Measurements from ENCODE around the gene TMEM200A.

The TMEM200A gene

DNA sequence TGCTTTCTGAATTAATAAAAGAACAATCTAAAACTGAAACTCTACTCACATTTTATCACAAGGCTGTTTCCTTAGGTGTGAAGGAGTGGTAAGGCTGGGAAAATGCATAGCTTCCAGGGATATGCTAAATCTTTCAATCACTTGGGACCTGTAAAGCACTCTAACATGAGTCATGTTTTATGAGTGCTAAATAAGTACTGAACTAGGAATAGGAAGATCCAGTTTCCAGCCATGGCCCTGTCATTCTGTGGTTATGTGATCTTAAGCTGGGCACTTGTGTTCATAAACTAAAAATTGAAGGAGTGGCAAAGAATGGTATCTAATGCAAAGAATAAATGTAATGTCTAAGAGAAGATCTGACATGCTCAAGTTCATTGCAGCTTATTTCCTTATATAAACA is 6.1 kb upstream of the TMEM200A start:
- no peak overlapping the region for H3K27ac ChIP-seq (ENCODE audit: insufficient read depth, low read length, poor library complexity, severe bottlenecking)
- peaks cover 1% of the 10 kb centered on the region for H3K4me1 ChIP-seq (ENCODE audit: control insufficient read depth, insufficient read depth, low read length, poor library complexity, severe bottlenecking)
- H3K4me3 ChIP-seq (ENCODE audit: insufficient read depth, low read depth, low read length, poor library complexity, severe bottlenecking): no peak overlapping the region
- H3K27me3 ChIP-seq (replicated peaks; ENCODE audit: control insufficient read depth, insufficient read depth, low read length, poor library complexity, severe bottlenecking): no peaks in the 10 kb centered on the region
- H3K9me3 ChIP-seq (ENCODE audit: control insufficient read depth, low read length): no peaks in the 10 kb centered on the region
- no peaks in the 10 kb centered on the region for H3K36me3 ChIP-seq (ENCODE audit: control insufficient read depth, insufficient read depth, low read length)
- no peak for DNase-seq

DNA sequence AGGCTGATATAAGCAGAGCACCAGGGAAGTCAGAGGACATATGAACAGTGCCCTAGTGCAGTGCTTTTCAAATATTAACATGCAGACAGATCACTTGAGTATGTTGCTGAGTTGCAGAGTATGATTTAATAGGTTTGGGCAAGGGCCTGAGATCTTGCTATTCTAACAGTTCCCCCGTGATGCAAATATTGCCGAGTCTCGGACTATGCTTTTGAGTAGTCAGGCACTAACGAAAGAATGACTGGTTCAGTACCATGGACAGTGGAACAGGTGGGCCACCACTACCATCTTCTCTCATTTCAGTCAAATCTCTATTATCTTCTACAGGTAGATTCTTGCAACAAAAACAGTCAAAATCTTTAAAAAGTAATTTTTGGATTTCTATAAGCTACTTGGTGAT is 3.7 kb upstream of the TMEM200A start:
- H3K4me3 ChIP-seq (ENCODE audit: insufficient read depth, low read depth, low read length, poor library complexity, severe bottlenecking): no peak overlapping the region
- no peak for DNase-seq
- H3K36me3 ChIP-seq (ENCODE audit: control insufficient read depth, insufficient read depth, low read length): no peaks in the 10 kb centered on the region
- H3K27me3 ChIP-seq (replicated peaks; ENCODE audit: control insufficient read depth, insufficient read depth, low read length, poor library complexity, severe bottlenecking): no peaks in the 10 kb centered on the region
- H3K4me1 ChIP-seq (ENCODE audit: control insufficient read depth, insufficient read depth, low read length, poor library complexity, severe bottlenecking): peaks cover 9% of the 10 kb centered on the region
- no peaks in the 10 kb centered on the region for H3K9me3 ChIP-seq (ENCODE audit: control insufficient read depth, low read length)
- no peak overlapping the region for H3K27ac ChIP-seq (ENCODE audit: insufficient read depth, low read length, poor library complexity, severe bottlenecking)

GRCh38 chr6:130364224-130364780 is 1.5 kb upstream of the TMEM200A start:
- peak overlapping the region; percentile 87 for H3K4me3 ChIP-seq (ENCODE audit: insufficient read depth, low read depth, low read length, poor library complexity, severe bottlenecking)
- H3K4me1 ChIP-seq (ENCODE audit: control insufficient read depth, insufficient read depth, low read length, poor library complexity, severe bottlenecking): peaks cover 9% of the 10 kb centered on the region
- H3K36me3 ChIP-seq (ENCODE audit: control insufficient read depth, insufficient read depth, low read length): no peaks in the 10 kb centered on the region
- no peaks in the 10 kb centered on the region for H3K9me3 ChIP-seq (ENCODE audit: control insufficient read depth, low read length)
- H3K27me3 ChIP-seq (replicated peaks; ENCODE audit: control insufficient read depth, insufficient read depth, low read length, poor library complexity, severe bottlenecking): no peaks in the 10 kb centered on the region
- DNase-seq: no peak
- H3K27ac ChIP-seq (ENCODE audit: insufficient read depth, low read length, poor library complexity, severe bottlenecking): no peak overlapping the region

DNA sequence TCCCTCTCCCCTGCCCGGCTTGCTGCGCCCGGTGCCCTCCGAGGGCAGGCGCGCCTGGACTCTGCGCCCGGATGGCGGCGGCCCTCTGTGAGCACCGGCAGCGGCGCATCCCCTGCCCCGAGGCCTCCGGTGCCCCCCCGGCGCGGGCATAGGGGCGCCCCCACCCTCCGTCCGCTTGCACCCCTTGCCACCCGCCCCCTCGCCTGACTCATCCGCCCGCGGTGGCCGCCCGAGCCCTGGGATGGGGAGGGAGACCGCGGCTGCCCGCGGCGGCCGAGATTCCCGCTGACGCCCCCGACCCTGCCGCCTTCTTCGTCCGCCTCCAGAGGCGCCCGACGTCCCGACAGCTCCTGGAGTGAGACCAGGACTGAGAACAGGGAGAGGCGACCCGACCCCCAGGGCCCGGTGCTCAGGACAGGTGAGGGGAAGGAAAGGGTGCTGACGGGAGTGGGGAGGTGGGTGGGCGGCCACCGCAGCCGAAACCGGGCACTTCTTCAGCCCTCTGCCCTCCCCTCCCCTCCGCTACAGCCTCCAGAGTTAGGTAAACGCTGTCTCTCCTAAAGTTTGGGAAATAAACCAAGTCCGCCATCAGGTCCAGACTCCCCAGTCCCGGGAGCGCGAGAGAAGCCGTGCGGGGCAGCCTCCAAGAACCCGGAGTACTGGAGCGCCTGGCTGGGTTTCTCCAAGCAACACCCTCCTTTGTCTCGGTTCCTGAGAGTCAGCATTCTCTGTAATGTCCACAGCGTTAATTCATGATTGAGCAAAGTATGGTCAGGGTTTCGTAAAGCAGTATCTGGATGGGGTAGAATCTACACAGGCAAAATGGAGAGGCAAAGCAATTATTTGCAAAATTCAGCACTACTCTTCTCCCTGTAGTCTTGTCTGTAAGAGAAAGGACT is 539 bp downstream of the TMEM200A start:
- Histone ChIP-seq H3K27me3 (replicated peaks; ENCODE audit: control insufficient read depth, insufficient read depth, low read length, poor library complexity, severe bottlenecking) (no peaks in the 10 kb centered on the region), H3K9me3 (ENCODE audit: control insufficient read depth, low read length) (no peaks in the 10 kb centered on the region), H3K4me1 (ENCODE audit: control insufficient read depth, insufficient read depth, low read length, poor library complexity, severe bottlenecking) (peaks cover 9% of the 10 kb centered on the region), H3K27ac (ENCODE audit: insufficient read depth, low read length, poor library complexity, severe bottlenecking) (peak overlapping the region; percentile 40), H3K36me3 (ENCODE audit: control insufficient read depth, insufficient read depth, low read length) (no peaks in the 10 kb centered on the region), H3K4me3 (ENCODE audit: insufficient read depth, low read depth, low read length, poor library complexity, severe bottlenecking) (peak overlapping the region; percentile 87)
- DNase-seq: peak in 2 of 3 donors; percentile 12 to 13

GRCh38 chr6:130367767-130368166 is 1.9 kb downstream of the TMEM200A start:
- H3K27ac ChIP-seq (ENCODE audit: insufficient read depth, low read length, poor library complexity, severe bottlenecking): no peak overlapping the region
- no peaks in the 10 kb centered on the region for H3K27me3 ChIP-seq (replicated peaks; ENCODE audit: control insufficient read depth, insufficient read depth, low read length, poor library complexity, severe bottlenecking)

GRCh38 chr6:130368576-130368975 is 2.8 kb downstream of the TMEM200A start:
- no peak overlapping the region for H3K27ac ChIP-seq (ENCODE audit: insufficient read depth, low read length, poor library complexity, severe bottlenecking)
- peaks cover 9% of the 10 kb centered on the region for H3K4me1 ChIP-seq (ENCODE audit: control insufficient read depth, insufficient read depth, low read length, poor library complexity, severe bottlenecking)
- H3K4me3 ChIP-seq (ENCODE audit: insufficient read depth, low read depth, low read length, poor library complexity, severe bottlenecking): no peak overlapping the region
- no peaks in the 10 kb centered on the region for H3K9me3 ChIP-seq (ENCODE audit: control insufficient read depth, low read length)
- no peak for DNase-seq
- no peaks in the 10 kb centered on the region for H3K36me3 ChIP-seq (ENCODE audit: control insufficient read depth, insufficient read depth, low read length)
- H3K27me3 ChIP-seq (replicated peaks; ENCODE audit: control insufficient read depth, insufficient read depth, low read length, poor library complexity, severe bottlenecking): no peaks in the 10 kb centered on the region

More at GRCh38 chr6:130367767-130368166, 1.9 kb downstream of the TMEM200A start:
- Histone ChIP-seq H3K4me1 (ENCODE audit: control insufficient read depth, insufficient read depth, low read length, poor library complexity, severe bottlenecking) (peaks cover 9% of the 10 kb centered on the region), H3K36me3 (ENCODE audit: control insufficient read depth, insufficient read depth, low read length) (no peaks in the 10 kb centered on the region), H3K9me3 (ENCODE audit: control insufficient read depth, low read length) (no peaks in the 10 kb centered on the region), H3K4me3 (ENCODE audit: insufficient read depth, low read depth, low read length, poor library complexity, severe bottlenecking) (no peak overlapping the region)
- DNase-seq: no peak

DNA sequence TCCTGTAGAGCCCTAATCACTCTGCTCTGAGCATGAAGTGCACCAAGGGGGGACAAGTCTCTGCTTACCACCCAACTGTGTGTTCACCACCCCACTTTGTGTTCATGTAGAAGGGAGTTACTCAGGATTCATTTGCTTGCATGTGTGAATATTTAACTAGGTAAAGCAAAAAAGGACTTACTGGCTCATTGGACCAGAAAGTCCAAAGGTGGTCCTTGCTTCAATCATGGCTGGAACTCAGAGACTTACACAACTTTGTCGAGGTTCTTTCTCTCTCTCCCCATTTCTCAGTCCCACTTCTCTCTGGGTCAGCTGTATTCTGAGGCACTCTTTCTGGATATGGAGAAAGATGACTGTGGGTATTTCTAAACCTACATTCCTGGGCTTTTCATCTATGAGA is 4.0 kb downstream of the TMEM200A start:
- H3K27me3 ChIP-seq (replicated peaks; ENCODE audit: control insufficient read depth, insufficient read depth, low read length, poor library complexity, severe bottlenecking): no peaks in the 10 kb centered on the region
- H3K27ac ChIP-seq (ENCODE audit: insufficient read depth, low read length, poor library complexity, severe bottlenecking): no peak overlapping the region

DNA sequence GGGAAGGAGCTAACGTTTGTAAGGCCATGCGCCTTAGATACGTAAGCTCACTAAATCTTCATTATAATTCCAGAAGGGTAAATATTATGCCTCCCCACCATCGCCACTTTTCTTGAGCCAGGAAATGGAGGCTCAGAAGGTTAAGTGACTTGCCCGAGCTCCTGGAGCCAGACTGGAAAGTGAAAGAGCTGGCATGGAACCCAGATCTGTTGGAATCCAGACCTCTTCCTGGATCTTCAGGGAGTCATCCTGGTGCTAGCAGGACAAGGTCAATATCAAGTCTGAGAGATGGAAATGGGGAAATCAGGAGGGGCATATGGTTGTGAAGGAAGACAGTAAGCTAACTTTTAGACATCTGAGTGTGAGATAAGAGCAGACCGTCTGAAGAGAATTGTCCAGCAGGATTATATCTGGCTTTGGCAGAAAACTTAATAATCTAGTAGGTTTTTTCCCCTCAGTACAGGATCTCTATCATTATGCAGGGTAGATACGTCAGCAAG is 6.2 kb downstream of the TMEM200A start:
- Histone ChIP-seq H3K27ac (ENCODE audit: insufficient read depth, low read length, poor library complexity, severe bottlenecking) (no peak overlapping the region), H3K27me3 (replicated peaks; ENCODE audit: control insufficient read depth, insufficient read depth, low read length, poor library complexity, severe bottlenecking) (no peaks in the 10 kb centered on the region), H3K4me1 (ENCODE audit: control insufficient read depth, insufficient read depth, low read length, poor library complexity, severe bottlenecking) (no peaks in the 10 kb centered on the region), H3K4me3 (ENCODE audit: insufficient read depth, low read depth, low read length, poor library complexity, severe bottlenecking) (no peak overlapping the region), H3K36me3 (ENCODE audit: control insufficient read depth, insufficient read depth, low read length) (no peaks in the 10 kb centered on the region), H3K9me3 (ENCODE audit: control insufficient read depth, low read length) (no peaks in the 10 kb centered on the region)
- DNase-seq: no peak

More for the DNA sequence above, 4.0 kb downstream of the TMEM200A start:
- no peak for DNase-seq
- H3K9me3 ChIP-seq (ENCODE audit: control insufficient read depth, low read length): no peaks in the 10 kb centered on the region
- H3K4me3 ChIP-seq (ENCODE audit: insufficient read depth, low read depth, low read length, poor library complexity, severe bottlenecking): no peak overlapping the region
- no peaks in the 10 kb centered on the region for H3K36me3 ChIP-seq (ENCODE audit: control insufficient read depth, insufficient read depth, low read length)
- H3K4me1 ChIP-seq (ENCODE audit: control insufficient read depth, insufficient read depth, low read length, poor library complexity, severe bottlenecking): peaks cover 7% of the 10 kb centered on the region

DNA sequence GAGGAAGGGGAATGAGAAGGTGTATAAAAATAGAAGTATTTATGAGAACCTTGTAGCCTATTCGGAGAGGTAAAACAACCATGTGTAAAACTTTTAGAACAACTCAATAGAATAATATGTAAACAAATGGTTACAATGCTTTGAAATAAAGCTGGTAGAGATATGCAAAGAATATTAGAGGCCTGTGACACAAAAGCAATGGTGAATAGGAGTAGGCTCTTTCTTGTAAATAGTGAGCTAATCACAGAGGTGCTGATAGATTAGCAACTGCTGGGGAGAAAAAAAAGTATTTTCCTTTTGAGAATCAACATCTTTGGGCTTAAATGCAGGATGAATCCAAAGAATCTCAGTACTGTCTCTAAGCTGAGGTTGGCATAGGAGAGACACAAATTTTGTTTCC is 7.0 kb downstream of the TMEM200A start:
- no peak for DNase-seq
- H3K27ac ChIP-seq (ENCODE audit: insufficient read depth, low read length, poor library complexity, severe bottlenecking): no peak overlapping the region
- no peaks in the 10 kb centered on the region for H3K4me1 ChIP-seq (ENCODE audit: control insufficient read depth, insufficient read depth, low read length, poor library complexity, severe bottlenecking)
- H3K4me3 ChIP-seq (ENCODE audit: insufficient read depth, low read depth, low read length, poor library complexity, severe bottlenecking): no peak overlapping the region
- no peaks in the 10 kb centered on the region for H3K36me3 ChIP-seq (ENCODE audit: control insufficient read depth, insufficient read depth, low read length)
- H3K9me3 ChIP-seq (ENCODE audit: control insufficient read depth, low read length): no peaks in the 10 kb centered on the region
- H3K27me3 ChIP-seq (replicated peaks; ENCODE audit: control insufficient read depth, insufficient read depth, low read length, poor library complexity, severe bottlenecking): no peaks in the 10 kb centered on the region

GRCh38 chr6:130373992-130374391 is 8.2 kb downstream of the TMEM200A start:
- no peaks in the 10 kb centered on the region for H3K4me1 ChIP-seq (ENCODE audit: control insufficient read depth, insufficient read depth, low read length, poor library complexity, severe bottlenecking)
- no peaks in the 10 kb centered on the region for H3K27me3 ChIP-seq (replicated peaks; ENCODE audit: control insufficient read depth, insufficient read depth, low read length, poor library complexity, severe bottlenecking)
- H3K9me3 ChIP-seq (ENCODE audit: control insufficient read depth, low read length): no peaks in the 10 kb centered on the region
- no peak overlapping the region for H3K4me3 ChIP-seq (ENCODE audit: insufficient read depth, low read depth, low read length, poor library complexity, severe bottlenecking)
- no peaks in the 10 kb centered on the region for H3K36me3 ChIP-seq (ENCODE audit: control insufficient read depth, insufficient read depth, low read length)
- H3K27ac ChIP-seq (ENCODE audit: insufficient read depth, low read length, poor library complexity, severe bottlenecking): no peak overlapping the region
- DNase-seq: no peak
